Trophoblast cell (in vitro differentiated cells and primary cell): ENCODE data around the gene TTI1.

ENCODE experiments used
- DNase-seq, 2 donors: peaks; one replicate each; pipeline ENCODE4 v3.0.0-alpha.2; 2016
- H2AFZ ChIP-seq: 2 replicates; pipeline ENCODE4 v1.6.1; 2013; ENCODE audit warnings: low read length, moderate library complexity, mild to moderate bottlenecking; ENCODE audit not compliant: insufficient read depth, poor library complexity
- H2AK5ac ChIP-seq: 2 replicates; pipeline ENCODE4 v1.6.1; 2013; ENCODE audit warnings: mild to moderate bottlenecking, low read length
- H2BK120ac ChIP-seq: 2 replicates; pipeline ENCODE4 v1.6.1; 2013; ENCODE audit warnings: low read length, mild to moderate bottlenecking, moderate library complexity; ENCODE audit not compliant: insufficient read depth, poor library complexity
- H2BK12ac ChIP-seq: 2 replicates; pipeline ENCODE4 v1.6.1; 2013; ENCODE audit warnings: mild to moderate bottlenecking, low read length, moderate library complexity
- H2BK5ac ChIP-seq: 2 replicates; pipeline ENCODE4 v1.6.1; 2013; ENCODE audit warnings: low read length, low read depth, moderate library complexity, mild to moderate bottlenecking; ENCODE audit not compliant: poor library complexity
- H3K14ac ChIP-seq: 2 replicates; pipeline ENCODE4 v1.6.1; 2013; ENCODE audit warnings: mild to moderate bottlenecking, low read length
- H3K18ac ChIP-seq: 2 replicates; pipeline ENCODE4 v1.6.1; 2013; ENCODE audit warnings: mild to moderate bottlenecking, low read length
- H3K23ac ChIP-seq: 2 replicates; pipeline ENCODE4 v1.6.1; 2013; ENCODE audit warnings: low read length
- H3K27ac ChIP-seq: 2 replicates; pipeline ENCODE4 v1.5.1; 2013; ENCODE audit warnings: low read depth, mild to moderate bottlenecking, inconsistent platforms, low read length, moderate library complexity
- H3K27me3 ChIP-seq: 2 replicates; pipeline ENCODE4 v1.6.1; 2013; ENCODE audit warnings: inconsistent platforms, mild to moderate bottlenecking, low read length, moderate library complexity; ENCODE audit not compliant: insufficient read depth
- H3K36me3 ChIP-seq, 2 experiments: 1 replicate in 1 of 2; 2 replicates in 1 of 2; pipeline ENCODE4 v1.6.1; 2013; ENCODE audit warnings: low read length in 2 of 2, mild to moderate bottlenecking in 2 of 2, moderate library complexity in 1 of 2; ENCODE audit not compliant: insufficient read depth in 2 of 2, control insufficient read depth in 1 of 2
- H3K4ac ChIP-seq: 2 replicates; pipeline ENCODE4 v1.6.1; 2013; ENCODE audit warnings: low read depth, mild to moderate bottlenecking, low read length, moderate library complexity
- H3K4me1 ChIP-seq, 2 experiments: 1 replicate in 1 of 2; 2 replicates in 1 of 2; pipeline ENCODE4 v1.6.1; 2013; ENCODE audit warnings: low read length in 2 of 2, mild to moderate bottlenecking in 2 of 2, moderate library complexity in 1 of 2; ENCODE audit not compliant: insufficient read depth in 2 of 2, control insufficient read depth in 1 of 2
- H3K4me2 ChIP-seq: 2 replicates; pipeline ENCODE4 v1.6.1; 2013; ENCODE audit warnings: inconsistent platforms, mild to moderate bottlenecking, low read length, moderate library complexity
- H3K4me3 ChIP-seq: 2 replicates; pipeline ENCODE4 v1.5.1; 2013; ENCODE audit warnings: mild to moderate bottlenecking, low read depth, low read length, inconsistent platforms
- H3K79me1 ChIP-seq: one replicate; pipeline ENCODE4 v1.6.1; 2013; ENCODE audit warnings: low read length
- H3K79me2 ChIP-seq: 2 replicates; pipeline ENCODE4 v1.6.1; 2013; ENCODE audit warnings: low read length, mild to moderate bottlenecking; ENCODE audit not compliant: control insufficient read depth, insufficient read depth, poor library complexity
- H3K9ac ChIP-seq: 2 replicates; pipeline ENCODE4 v1.6.1; 2013; ENCODE audit warnings: mild to moderate bottlenecking, low read length
- H3K9me3 ChIP-seq: 2 replicates; pipeline ENCODE4 v1.6.1; 2013; ENCODE audit warnings: low read depth, mild to moderate bottlenecking, control low read depth, inconsistent platforms, low read length; ENCODE audit not compliant: insufficient read depth
- H4K12ac ChIP-seq: 2 replicates; pipeline ENCODE4 v1.6.1; 2013; ENCODE audit warnings: low read depth, mild to moderate bottlenecking, low read length, moderate library complexity
- H4K8ac ChIP-seq: 2 replicates; pipeline ENCODE4 v1.6.1; 2013; ENCODE audit warnings: low read depth, mild to moderate bottlenecking, low read length, moderate library complexity
- H4K91ac ChIP-seq: one replicate; pipeline ENCODE4 v1.6.1; 2013; ENCODE audit warnings: low read depth, mild to moderate bottlenecking, low read length, moderate library complexity
- WGBS: extraction: QIAGEN DNeasy Blood & Tissue Kit; methylation state at CpG from one replicate; pipeline ENCODE4 v1.1.7; 2013; ENCODE audit warnings: missing lambda C conversion rate; ENCODE audit not compliant: insufficient read length, insufficient coverage; ENCODE audit errors: extremely low coverage; 5-methylcytosine and 5-hydroxymethylcytosine counted together

The TTI1 gene

GRCh38 chr20:38063911-38064530, 30.8 kb upstream of the TTI1 start:
- Histone ChIP-seq H2AFZ (no peak overlapping the region), H2BK5ac (peak overlapping the region; percentile 6), H3K9ac (no peak overlapping the region), H3K27ac (no peak overlapping the region), H3K14ac (no peak overlapping the region), H3K9me3 (no peaks in the 10 kb centered on the region), H3K79me1 (peaks cover 14% of the 10 kb centered on the region), H4K91ac (no peak overlapping the region), H3K4me3 (no peak overlapping the region), H2AK5ac (no peak overlapping the region), H3K79me2 (no peaks in the 10 kb centered on the region), H3K4ac (no peak overlapping the region), H4K8ac (no peak overlapping the region), H2BK12ac (no peak overlapping the region), H3K4me1 (peaks cover 0 to 11% of the 10 kb centered on the region in 2 experiments), H3K4me2 (no peak overlapping the region), H4K12ac (no peak overlapping the region), H3K23ac (no peak overlapping the region), H3K18ac (no peak overlapping the region), H2BK120ac (no peak overlapping the region), H3K27me3 (no peaks in the 10 kb centered on the region), H3K36me3 (peaks cover 19 to 40% of the 10 kb centered on the region in 2 experiments)
- no CpG with 5 or more reads among the region's 7 CpGs for WGBS
- no peak for DNase-seq

DNA sequence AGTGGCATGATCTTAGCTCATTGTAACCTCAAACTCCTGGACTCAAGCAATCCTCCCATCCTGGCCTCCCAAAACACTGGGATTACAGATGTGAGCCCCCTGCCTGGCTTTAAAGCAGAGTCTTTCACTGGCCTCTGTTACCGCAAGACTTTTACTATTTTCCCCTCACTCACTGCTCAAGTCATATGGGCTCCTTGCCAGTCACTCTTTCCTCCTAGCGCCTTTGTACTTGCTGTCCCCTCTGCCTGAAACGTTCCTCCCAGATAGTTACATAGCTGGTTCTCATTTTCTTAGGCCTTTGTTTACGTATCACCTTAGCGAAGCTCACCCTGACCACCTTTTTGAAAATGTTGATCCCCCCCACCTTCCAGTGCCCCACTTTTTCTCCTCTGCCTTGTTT, 29.6 kb upstream of the TTI1 start:
- Histone ChIP-seq H4K91ac (no peak overlapping the region), H3K23ac (no peak overlapping the region), H2BK12ac (peak overlapping the region; percentile 38), H4K8ac (no peak overlapping the region), H3K4me2 (no peak overlapping the region), H3K4ac (peak overlapping the region; percentile 25), H3K18ac (peak overlapping the region; percentile 40), H3K9ac (no peak overlapping the region), H3K27me3 (no peaks in the 10 kb centered on the region), H3K36me3 (peaks cover 19 to 40% of the 10 kb centered on the region in 2 experiments), H3K4me1 (peaks cover 0 to 11% of the 10 kb centered on the region in 2 experiments), H3K4me3 (no peak overlapping the region), H3K14ac (no peak overlapping the region), H3K9me3 (no peaks in the 10 kb centered on the region), H2AFZ (no peak overlapping the region), H2BK120ac (peak overlapping the region; percentile 63), H3K79me2 (no peaks in the 10 kb centered on the region), H2AK5ac (peak overlapping the region; percentile 52), H2BK5ac (peak overlapping the region; percentile 16), H3K79me1 (peaks cover 14% of the 10 kb centered on the region), H4K12ac (no peak overlapping the region), H3K27ac (no peak overlapping the region)
- DNase-seq = no peak
- WGBS = no CpG with 5 or more reads among the region's 5 CpGs

DNA sequence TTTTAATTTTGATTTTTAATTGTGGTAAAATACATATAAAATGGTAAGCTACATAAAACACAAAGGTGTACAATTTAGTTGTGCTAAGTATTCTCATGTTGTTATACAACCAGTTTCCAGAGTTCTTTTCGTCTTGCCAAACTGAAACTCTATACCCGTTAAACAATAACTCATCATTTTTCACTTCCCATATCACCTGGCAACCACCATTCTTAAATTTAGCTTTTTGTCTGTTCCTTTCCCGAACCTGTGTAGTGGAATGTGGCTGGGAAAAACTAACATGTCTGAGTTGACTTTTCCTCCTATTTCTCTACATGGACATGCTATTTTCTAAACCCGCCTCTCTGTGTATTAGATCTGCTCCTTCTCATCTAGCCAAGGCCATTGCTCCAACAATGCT, 27.9 kb upstream of the TTI1 start:
- no peak overlapping the region for H4K8ac ChIP-seq
- H3K18ac ChIP-seq = no peak overlapping the region
- WGBS = no CpG with 5 or more reads among the region's 4 CpGs
- H2AK5ac ChIP-seq = no peak overlapping the region
- H4K91ac ChIP-seq = no peak overlapping the region
- no peak overlapping the region for H3K4me3 ChIP-seq
- no peak overlapping the region for H3K27ac ChIP-seq
- H3K4me1 ChIP-seq = peaks cover 0 to 6% of the 10 kb centered on the region in 2 experiments
- H2BK5ac ChIP-seq = peak overlapping the region; percentile 57
- no peaks in the 10 kb centered on the region for H3K79me2 ChIP-seq
- DNase-seq = no peak
- no peaks in the 10 kb centered on the region for H3K9me3 ChIP-seq
- no peak overlapping the region for H3K4me2 ChIP-seq
- no peak overlapping the region for H2BK12ac ChIP-seq
- no peak overlapping the region for H3K14ac ChIP-seq
- H3K23ac ChIP-seq = no peak overlapping the region
- H3K79me1 ChIP-seq = peaks cover 14% of the 10 kb centered on the region
- peaks cover 16 to 36% of the 10 kb centered on the region in 2 experiments for H3K36me3 ChIP-seq
- no peak overlapping the region for H4K12ac ChIP-seq
- no peaks in the 10 kb centered on the region for H3K27me3 ChIP-seq
- H3K9ac ChIP-seq = no peak overlapping the region
- H2AFZ ChIP-seq = no peak overlapping the region
- no peak overlapping the region for H2BK120ac ChIP-seq
- H3K4ac ChIP-seq = no peak overlapping the region

DNA sequence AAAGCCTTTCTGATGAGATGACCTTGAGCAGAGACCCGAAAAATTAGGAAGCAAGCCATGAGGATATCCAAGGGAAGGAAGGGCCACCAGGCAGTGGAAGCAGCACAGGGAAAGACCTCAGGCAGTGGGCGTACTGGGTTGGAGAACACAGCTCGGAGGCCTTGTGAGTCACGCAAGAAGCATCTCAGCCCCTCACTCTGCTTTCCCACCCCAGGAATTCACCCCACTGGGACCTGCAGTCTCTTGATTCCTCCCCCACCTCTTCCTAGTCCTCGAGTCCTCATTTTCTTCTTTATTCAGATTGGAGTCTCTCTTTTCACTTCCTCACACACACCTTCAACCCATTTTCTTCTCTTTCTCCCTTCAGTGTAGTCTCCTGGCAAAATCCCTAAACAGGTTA, 27.3 kb upstream of the TTI1 start:
- peak overlapping the region; percentile 6 for H2BK120ac ChIP-seq
- no peak overlapping the region for H3K4me3 ChIP-seq
- H3K9me3 ChIP-seq = no peaks in the 10 kb centered on the region
- H2AFZ ChIP-seq = no peak overlapping the region
- no peak overlapping the region for H4K12ac ChIP-seq
- H3K79me1 ChIP-seq = peaks cover 14% of the 10 kb centered on the region
- peak overlapping the region; percentile 20 for H4K91ac ChIP-seq
- H4K8ac ChIP-seq = no peak overlapping the region
- H2AK5ac ChIP-seq = no peak overlapping the region
- no peak overlapping the region for H2BK12ac ChIP-seq
- no peak overlapping the region for H2BK5ac ChIP-seq
- no peak overlapping the region for H3K9ac ChIP-seq
- H3K36me3 ChIP-seq = peaks cover 14 to 34% of the 10 kb centered on the region in 2 experiments
- H3K4me2 ChIP-seq = peak overlapping the region; percentile 22
- no peaks in the 10 kb centered on the region for H3K27me3 ChIP-seq
- no peak for DNase-seq
- peak overlapping the region; percentile 60 for H3K27ac ChIP-seq
- peaks cover 0 to 6% of the 10 kb centered on the region in 2 experiments for H3K4me1 ChIP-seq
- no peak overlapping the region for H3K18ac ChIP-seq
- no peaks in the 10 kb centered on the region for H3K79me2 ChIP-seq
- WGBS = no CpG with 5 or more reads among the region's 5 CpGs
- no peak overlapping the region for H3K23ac ChIP-seq
- no peak overlapping the region for H3K14ac ChIP-seq
- no peak overlapping the region for H3K4ac ChIP-seq
